HL-60 (cell line): Measurements from ENCODE around the gene DNAH14.

Source experiments
- DNase-seq, 2 experiments: peaks; one replicate each; pipeline ENCODE4 v3.0.0-alpha.2; 2010 to 2020; ENCODE audit warnings: low read depth in 1 of 2, low spot score in 1 of 2
- H3K27ac ChIP-seq: fragments of 250-450 bp; sonication (Bioruptor Pico); replicated peaks from 2 replicates; pipeline ENCODE4 v1.5.1; 2020; ENCODE audit warnings: mild to moderate bottlenecking, moderate library complexity
- H3K27me3 ChIP-seq: fragments of 250-450 bp; sonication (Bioruptor Pico); 2 replicates; pipeline ENCODE4 v1.5.1; 2021; ENCODE audit warnings: mild to moderate bottlenecking, moderate library complexity; ENCODE audit not compliant: insufficient read depth, poor library complexity, severe bottlenecking
- H3K4me3 ChIP-seq: replicated peaks from 2 replicates; pipeline ENCODE4 v1.5.1; 2011; ENCODE audit warnings: mild to moderate bottlenecking, control low read depth, low read length; ENCODE audit not compliant: insufficient read depth
- GABPA ChIP-seq: IDR thresholded peaks from 2 replicates; pipeline ENCODE4 v1.6.1; 2012; ENCODE audit warnings: low read depth
- POLR2AphosphoS5 ChIP-seq: IDR thresholded peaks from 2 replicates; pipeline ENCODE4 v1.6.1; 2012; ENCODE audit warnings: low read depth
- REST ChIP-seq: IDR thresholded peaks from 2 replicates; pipeline ENCODE4 v1.6.1; 2012; ENCODE audit warnings: low read depth; ENCODE audit not compliant: insufficient replicate concordance
- SPI1 ChIP-seq: IDR thresholded peaks from 2 replicates; pipeline ENCODE4 v1.6.1; 2012; ENCODE audit warnings: low read depth, mild to moderate bottlenecking, borderline replicate concordance
- TF ChIP-seq, protein P1 (sequence below): IDR thresholded peaks from one replicate; pipeline ENCODE4 v1.5.1; 2011; ENCODE audit warnings: low read length, control low read depth, inconsistent platforms; ENCODE audit not compliant: insufficient read depth

Gene DNAH14

DNA sequence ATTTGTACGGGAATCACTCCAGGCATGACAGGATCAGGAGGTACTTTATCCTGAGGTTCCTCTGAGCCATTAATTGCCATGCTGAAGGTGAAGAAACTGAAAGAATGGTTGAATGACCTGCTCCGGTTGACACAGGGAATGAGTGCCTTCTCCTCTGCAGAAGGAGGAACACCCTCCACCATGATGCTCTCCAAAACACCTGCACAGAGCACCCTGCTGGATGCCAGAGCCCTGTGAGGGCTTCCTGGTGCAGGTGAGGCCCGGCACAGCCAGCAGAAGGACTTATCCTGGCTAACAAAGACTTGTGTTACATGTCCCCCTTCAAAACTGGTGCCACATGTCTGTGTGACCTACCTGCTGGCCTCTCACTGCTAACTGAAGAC lies 512.6 kb downstream of the DNAH14 start:
- TF ChIP-seq REST (no peak), GABPA (no peak)
- no peak overlapping the region for H3K27ac ChIP-seq
- no peak for DNase-seq
- no peak overlapping the region for H3K4me3 ChIP-seq
- no peaks in the 10 kb centered on the region for H3K27me3 ChIP-seq

GRCh38 chr1:225445639-225446594 lies 516.4 kb downstream of the DNAH14 start:
- no peak for DNase-seq
- no peaks in the 10 kb centered on the region for H3K27me3 ChIP-seq
- peak overlapping the region; percentile 90 for H3K27ac ChIP-seq
- TF ChIP-seq, protein P1, sequence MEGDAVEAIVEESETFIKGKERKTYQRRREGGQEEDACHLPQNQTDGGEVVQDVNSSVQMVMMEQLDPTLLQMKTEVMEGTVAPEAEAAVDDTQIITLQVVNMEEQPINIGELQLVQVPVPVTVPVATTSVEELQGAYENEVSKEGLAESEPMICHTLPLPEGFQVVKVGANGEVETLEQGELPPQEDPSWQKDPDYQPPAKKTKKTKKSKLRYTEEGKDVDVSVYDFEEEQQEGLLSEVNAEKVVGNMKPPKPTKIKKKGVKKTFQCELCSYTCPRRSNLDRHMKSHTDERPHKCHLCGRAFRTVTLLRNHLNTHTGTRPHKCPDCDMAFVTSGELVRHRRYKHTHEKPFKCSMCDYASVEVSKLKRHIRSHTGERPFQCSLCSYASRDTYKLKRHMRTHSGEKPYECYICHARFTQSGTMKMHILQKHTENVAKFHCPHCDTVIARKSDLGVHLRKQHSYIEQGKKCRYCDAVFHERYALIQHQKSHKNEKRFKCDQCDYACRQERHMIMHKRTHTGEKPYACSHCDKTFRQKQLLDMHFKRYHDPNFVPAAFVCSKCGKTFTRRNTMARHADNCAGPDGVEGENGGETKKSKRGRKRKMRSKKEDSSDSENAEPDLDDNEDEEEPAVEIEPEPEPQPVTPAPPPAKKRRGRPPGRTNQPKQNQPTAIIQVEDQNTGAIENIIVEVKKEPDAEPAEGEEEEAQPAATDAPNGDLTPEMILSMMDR, result no peak
- H3K4me3 ChIP-seq, result no peak overlapping the region

DNA sequence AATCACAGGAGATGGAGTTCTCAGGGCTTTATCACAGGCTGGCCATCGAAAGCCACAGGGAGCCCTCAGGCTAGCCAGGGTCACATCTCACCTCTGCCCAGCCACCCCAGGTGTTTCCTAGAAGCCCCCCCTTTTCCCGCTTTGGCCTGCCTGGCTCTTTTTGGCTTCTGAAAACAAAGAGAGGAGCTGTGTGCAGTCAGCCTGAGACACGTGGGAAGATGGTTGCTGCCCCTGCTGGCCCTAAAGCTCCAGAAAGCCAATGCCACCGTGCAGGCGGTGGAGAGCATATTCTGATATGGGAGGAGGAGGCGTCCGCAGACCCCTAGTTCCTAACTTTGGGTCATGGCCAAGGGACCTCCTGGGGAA lies 517.1 kb downstream of the DNAH14 start:
- no peak for TF ChIP-seq GABPA
- TF ChIP-seq, protein P1, result no peak
- no peak for TF ChIP-seq SPI1
- TF ChIP-seq POLR2AphosphoS5, result no peak
- no peak for TF ChIP-seq REST
- Histone ChIP-seq H3K4me3 (no peak overlapping the region), H3K27ac (no peak overlapping the region), H3K27me3 (no peaks in the 10 kb centered on the region)
- no peak for DNase-seq

DNA sequence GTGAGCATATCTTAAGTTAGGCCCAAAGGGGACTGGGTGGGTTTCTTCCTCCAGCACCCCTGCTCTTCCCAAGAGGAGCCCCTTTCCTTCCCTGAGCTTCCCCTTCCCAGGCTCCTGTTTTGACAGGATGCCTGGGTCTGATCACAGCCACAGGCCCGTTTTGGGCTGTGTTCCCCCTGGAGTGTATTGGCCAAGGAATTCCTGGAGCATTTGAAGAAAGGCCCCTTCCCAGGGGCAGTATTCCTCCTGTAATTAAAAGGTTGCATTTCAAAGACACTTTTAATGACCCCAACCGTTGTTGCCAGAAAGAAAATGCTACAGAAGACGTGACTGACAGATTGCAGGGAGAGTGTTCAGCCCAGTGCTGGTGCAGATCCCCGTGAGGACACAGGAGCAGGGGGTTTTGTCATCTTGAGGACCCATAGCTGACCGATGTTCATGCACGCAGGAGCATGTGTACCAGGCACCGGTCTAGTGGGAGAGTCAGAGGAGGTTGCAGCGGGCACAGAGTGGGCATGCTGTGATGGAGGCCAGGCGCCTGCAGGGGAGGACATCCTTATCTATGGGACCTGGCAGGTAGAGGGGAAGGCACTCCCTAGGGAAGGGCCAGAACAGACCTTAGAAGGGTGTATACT lies 517.6 kb downstream of the DNAH14 start:
- Histone ChIP-seq H3K4me3 (no peak overlapping the region), H3K27ac (no peak overlapping the region), H3K27me3 (no peaks in the 10 kb centered on the region)
- DNase-seq, result no peak
- TF ChIP-seq GABPA (no peak), REST (no peak), SPI1 (no peak), POLR2AphosphoS5 (no peak)
- TF ChIP-seq, protein P1, result no peak
